GM18951 (cell line): ENCODE data around the gene ENTPD8.

Source experiments
- POLR2A ChIP-seq: IDR thresholded peaks from 4 replicates; pipeline ENCODE4 v1.6.1; 2011; ENCODE audit warnings: mild to moderate bottlenecking; ENCODE audit not compliant: insufficient read length, insufficient read depth; ENCODE audit errors: extremely low read depth
- in situ Hi-C: fragments of 300-500 bp; cut with MboI; formaldehyde crosslinking; loops from one replicate; pipeline ENCODE4 v1.12.0; 2022; ENCODE audit warnings: low sequenced_read_pairs, mixed read lengths, inconsistent platforms; ENCODE audit not compliant: unreplicated experiment

Gene ENTPD8

GRCh38 chr9:137406085-137406760 is 34.9 kb downstream of the ENTPD8 start:
- TF ChIP-seq POLR2A, result no peak
- in situ Hi-C loops, result loop anchor here (10.0 kb wide), 1 partner anchor 111 kb away; no protein-coding TSS in a partner anchor

GRCh38 chr9:137405677-137406081 is 35.5 kb downstream of the ENTPD8 start:
- in situ Hi-C loops, result loop anchor here (10.0 kb wide), 1 partner anchor 111 kb away; no protein-coding TSS in a partner anchor
- TF ChIP-seq POLR2A, result no peak

- in situ Hi-C loops, result loop anchor here (10.0 kb wide), 1 partner anchor 110 kb away; no protein-coding TSS in a partner anchor
- TF ChIP-seq POLR2A, result no peak
Observed at GRCh38 chr9:137404961-137405567, 36.1 kb downstream of the ENTPD8 start.

- TF ChIP-seq POLR2A, result no peak
- in situ Hi-C loops, result loop anchor here (10.0 kb wide), 1 partner anchor 108 kb away; no protein-coding TSS in a partner anchor
Observed at GRCh38 chr9:137403269-137403668, 37.9 kb downstream of the ENTPD8 start.

DNA sequence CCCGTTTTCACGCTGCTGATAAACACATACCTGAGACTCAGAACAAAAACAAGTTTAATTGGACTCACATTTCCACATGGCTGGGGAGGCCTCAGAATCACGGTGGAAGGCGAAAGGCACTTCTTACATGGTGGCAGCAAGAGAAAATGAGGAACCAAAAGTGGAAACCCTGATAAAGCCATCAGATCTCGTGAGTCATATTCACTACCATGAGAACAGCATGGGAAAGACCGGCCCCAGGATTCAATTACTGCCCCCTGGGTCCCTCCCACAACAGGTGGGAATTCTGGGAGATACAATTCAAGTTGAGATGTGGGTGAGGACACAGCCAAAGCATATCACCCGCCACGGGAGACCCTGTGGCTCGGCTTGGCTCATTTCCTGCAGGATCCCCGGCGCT is 38.4 kb downstream of the ENTPD8 start:
- TF ChIP-seq POLR2A, result no peak
- in situ Hi-C loops, result loop anchor here (10.0 kb wide), 1 partner anchor 108 kb away; no protein-coding TSS in a partner anchor

- no peak for TF ChIP-seq POLR2A
- in situ Hi-C loops, result no loop called here
Observed at GRCh38 chr9:137398561-137399468, 42.3 kb downstream of the ENTPD8 start.

DNA sequence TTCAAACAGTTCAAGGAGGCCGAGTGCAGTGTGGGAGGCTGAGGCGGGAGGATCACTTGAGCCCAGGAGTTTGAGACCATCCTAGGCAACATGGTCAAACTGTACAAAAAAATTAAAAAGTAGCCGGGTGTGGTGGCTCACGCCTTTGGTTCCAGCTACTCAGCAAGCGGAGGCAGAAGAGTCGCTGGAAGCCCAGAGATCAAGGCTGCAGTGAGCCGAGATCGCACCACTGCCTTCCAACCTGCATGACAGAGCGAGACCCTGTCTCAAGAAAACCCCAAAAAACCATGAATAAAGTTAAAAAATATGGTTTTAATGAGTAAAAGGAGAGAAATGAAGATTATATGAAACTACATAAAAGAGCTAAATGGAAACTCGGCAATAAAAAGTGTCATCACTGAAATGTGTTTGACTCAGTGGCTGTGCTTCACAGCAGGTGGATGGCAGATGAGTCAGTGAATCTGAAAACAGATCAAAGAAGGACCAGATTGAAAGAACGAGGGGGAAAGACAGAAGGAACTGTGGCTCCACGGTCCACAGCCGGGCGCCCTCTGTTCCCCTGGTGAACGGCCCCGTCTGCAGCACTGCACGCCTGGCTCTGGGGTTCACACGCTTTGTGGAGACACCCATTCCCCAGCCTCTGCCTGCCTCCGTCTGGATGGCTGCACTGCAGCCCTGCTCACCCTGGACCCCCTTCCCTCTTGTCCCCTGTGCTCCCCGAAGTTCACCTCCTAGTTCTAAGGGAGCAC is 43.3 kb downstream of the ENTPD8 start:
- TF ChIP-seq POLR2A, result no peak
- in situ Hi-C loops, result no loop called here

- TF ChIP-seq POLR2A, result no peak
- in situ Hi-C loops, result no loop called here
Observed at GRCh38 chr9:137396634-137397367, 44.4 kb downstream of the ENTPD8 start.

- in situ Hi-C loops, result no loop called here
- TF ChIP-seq POLR2A, result no peak
Observed at GRCh38 chr9:137396227-137396626, 44.9 kb downstream of the ENTPD8 start.

DNA sequence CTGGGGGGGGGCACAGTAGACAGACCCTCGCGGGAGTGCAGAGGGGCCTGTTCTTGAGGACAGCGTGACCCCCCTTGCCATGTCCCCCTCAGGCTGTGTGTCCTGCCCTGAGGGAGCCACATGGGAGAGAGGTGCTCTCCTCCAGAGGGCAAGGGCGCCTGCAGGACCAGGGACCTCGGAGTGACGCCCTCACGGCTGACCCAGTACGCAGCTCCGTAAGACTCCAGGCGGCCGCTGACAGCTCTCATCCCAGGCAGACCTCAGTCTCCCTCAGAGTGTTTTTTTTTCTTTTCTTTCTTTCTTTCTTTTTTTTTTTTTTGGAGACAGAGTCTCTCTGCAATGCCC is 45.5 kb downstream of the ENTPD8 start:
- TF ChIP-seq POLR2A, result no peak
- in situ Hi-C loops, result no loop called here

- no peak for TF ChIP-seq POLR2A
- in situ Hi-C loops, result no loop called here
Observed at GRCh38 chr9:137394866-137395665, 46.1 kb downstream of the ENTPD8 start.
